ENCODE results near the gene PXDN.
"Not testable (repeated sequence)": the region's sequence is repeated elsewhere in the genome, so short reads cannot be mapped to it uniquely, and the experiment has no call there.

Gene PXDN

GRCh38 chr2:1718339-1719220 is 25.7 kb downstream of the PXDN start:
- no peak for DNase-seq

- DNase-seq, result no peak
Measured at GRCh38 chr2:1717113-1717512, 27.2 kb downstream of the PXDN start.

DNA sequence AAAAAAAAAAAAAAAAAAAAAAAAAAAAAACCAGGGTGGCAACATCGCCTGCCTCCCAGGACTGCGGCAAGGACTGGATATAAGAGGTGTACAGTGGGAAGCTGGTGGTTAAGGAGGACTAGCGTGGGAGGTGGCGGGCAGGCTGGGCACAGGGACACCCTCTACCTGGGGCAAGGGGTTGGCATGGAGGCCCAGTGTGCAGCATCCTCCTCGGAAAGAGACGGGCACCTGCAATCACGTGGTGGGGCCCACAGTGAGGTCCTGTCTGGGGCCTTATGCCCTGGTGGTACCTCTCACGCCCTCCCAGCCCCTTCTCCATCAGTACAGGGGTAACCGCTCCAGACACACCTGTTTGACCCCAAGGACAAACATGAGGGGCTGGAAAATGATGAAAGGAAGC is 27.9 kb downstream of the PXDN start:
- no peak for DNase-seq

GRCh38 chr2:1716014-1716305 is 28.4 kb downstream of the PXDN start:
- not testable (repeated sequence) for DNase-seq

GRCh38 chr2:1715184-1716013 is 28.9 kb downstream of the PXDN start:
- no peak for DNase-seq

GRCh38 chr2:1714291-1715064 is 29.8 kb downstream of the PXDN start:
- DNase-seq, result no peak

- DNase-seq, result no peak
Measured at GRCh38 chr2:1713839-1714236, 30.5 kb downstream of the PXDN start.

GRCh38 chr2:1713142-1713838 is 31.0 kb downstream of the PXDN start:
- DNase-seq, result no peak

- no peak for DNase-seq
Measured at GRCh38 chr2:1709946-1710560, 34.3 kb downstream of the PXDN start.

- no peak for DNase-seq
Measured at GRCh38 chr2:1709335-1709605, 35.0 kb downstream of the PXDN start.

GRCh38 chr2:1708476-1709334 is 35.6 kb downstream of the PXDN start:
- DNase-seq, result no peak

GRCh38 chr2:1707771-1708418 is 36.4 kb downstream of the PXDN start:
- DNase-seq, result no peak

GRCh38 chr2:1706089-1706841 is 38.0 kb downstream of the PXDN start:
- not testable (repeated sequence) for DNase-seq

GRCh38 chr2:1705557-1706076 is 38.7 kb downstream of the PXDN start:
- no peak for DNase-seq

DNA sequence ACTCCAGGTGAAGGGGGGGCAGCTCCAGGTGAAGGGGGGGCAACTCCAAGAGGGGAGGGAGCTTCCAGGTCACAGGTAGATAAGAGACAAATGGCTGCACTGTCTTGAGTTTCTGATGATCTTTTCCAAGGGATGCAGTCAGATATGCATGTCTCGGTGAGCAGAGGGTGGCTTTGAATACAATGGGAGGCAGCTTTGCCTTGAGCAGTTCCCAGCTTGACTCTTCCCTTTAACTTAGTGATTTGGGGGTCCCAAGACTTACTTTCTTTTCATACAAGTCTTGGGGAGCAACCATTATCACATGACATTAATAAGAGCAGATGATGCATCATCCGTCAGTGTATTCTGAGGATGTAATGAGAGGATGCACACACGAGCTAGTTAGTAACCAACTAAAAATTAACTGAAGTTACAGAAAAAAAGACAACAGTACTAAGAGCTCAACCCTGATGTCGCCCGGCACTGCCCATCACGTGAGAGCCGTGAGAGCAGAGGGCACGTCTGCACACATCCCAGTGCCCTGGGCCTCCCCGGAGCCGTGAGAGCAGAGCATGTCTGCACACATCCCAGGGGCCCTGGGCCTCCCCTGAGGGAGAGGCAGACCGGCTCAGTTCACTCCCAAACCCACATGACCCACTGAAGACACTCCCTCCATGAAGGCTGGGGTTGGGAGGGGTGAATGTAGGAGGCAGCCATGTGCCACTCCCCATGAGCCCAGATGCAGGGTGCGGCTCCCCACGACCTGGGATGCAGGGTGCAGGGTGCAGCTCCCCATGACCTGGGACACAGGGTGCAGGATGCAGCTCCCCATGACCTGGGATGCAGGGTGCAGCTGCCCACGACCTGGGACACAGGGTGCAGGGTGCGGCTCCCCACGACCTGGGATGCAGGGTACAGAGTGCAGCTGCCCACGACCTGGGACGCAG is 39.4 kb downstream of the PXDN start:
- no peak for DNase-seq

DNA sequence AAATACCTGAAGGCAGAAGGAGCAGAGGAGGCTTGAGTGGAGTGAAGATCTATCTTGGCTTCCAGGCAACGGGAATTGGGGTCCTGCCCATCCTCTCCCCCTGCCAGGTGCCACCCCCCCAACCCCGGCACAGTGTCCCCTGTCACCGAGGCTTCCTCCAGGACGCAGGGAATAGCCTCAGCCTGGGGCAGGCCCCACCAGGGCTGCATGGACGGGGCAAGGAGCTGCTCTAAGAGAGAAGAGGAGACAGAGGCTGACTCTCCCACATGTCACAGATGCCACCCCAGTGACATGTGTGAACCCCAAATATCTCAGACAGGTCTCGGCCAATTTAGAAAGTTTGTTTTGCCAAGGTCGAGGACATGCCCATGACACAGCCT is 42.1 kb downstream of the PXDN start:
- no peak for DNase-seq

DNA sequence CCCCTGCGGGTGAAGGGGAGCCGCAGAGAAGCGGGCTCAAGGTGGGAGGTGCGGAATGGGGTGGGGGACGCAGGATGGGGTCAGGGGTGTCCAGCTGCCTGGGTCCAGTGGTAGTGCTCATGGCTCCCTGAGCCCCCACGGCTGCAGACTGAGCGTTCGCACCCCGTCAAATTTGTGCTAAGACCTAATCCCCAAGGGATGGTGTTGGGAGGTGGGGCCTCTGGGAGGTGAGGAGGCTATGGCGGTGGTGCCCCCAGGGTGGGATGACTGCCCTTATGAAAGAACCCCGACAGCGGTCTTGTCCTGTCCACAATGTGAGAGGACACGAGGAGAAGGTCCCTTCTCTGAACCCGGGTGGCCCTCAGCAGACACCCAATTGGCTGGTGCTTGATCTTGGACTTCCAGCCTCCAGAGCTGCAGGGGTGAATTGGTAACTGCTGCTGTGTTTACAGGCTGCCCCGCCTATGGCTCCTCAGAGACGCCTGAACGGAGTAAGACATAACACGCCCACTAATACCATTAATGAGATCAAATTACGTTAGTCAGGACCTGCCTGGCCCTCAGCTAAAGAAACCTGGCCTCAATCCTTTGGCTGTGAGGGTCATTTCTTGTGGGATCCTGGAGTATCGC is 42.6 kb downstream of the PXDN start:
- DNase-seq, result no peak

- no peak for DNase-seq
Measured at GRCh38 chr2:1701020-1701419, 43.3 kb downstream of the PXDN start.

Measured in activated CD4-positive, alpha-beta T cell treated with anti-CD3 and anti-CD28 coated beads, Interleukin-2, amount 50 U/mL, for 48 hours (primary cell).